ENCODE results near the gene NHSL2. TPM values are rescaled to one million over a fixed set of nuclear protein-coding genes. Genes with fewer than 3 reads are reported as not detected.

NHSL2 gene
- polyA plus RNA-seq, 3 donors, result 16.6 to 39.8 (median 22.8) TPM

DNA sequence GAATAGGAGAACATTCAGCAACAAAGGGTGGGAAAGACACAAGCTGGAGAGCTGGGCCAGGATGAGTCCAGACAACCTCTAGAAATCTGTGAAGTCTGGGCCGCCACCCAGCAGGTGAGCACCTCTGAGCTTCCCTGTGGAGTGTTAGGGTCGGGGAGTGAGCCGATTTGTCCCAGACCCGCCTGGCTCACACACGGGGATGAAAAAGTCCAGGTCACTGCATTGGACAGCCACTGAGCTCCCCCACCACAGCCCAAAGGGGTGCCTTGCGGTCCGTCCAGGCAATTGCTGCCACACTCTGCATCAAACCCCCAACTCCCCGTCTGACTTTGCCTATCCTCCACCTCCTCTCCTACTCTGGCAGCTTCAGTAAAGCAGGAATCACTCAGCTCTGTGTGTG is 38.7 kb downstream of the NHSL2 start:
- Histone ChIP-seq H3K9me3 (replicated peaks in 1 of 2; ENCODE audit: control insufficient read depth in 1 of 2, insufficient read depth in 1 of 2, low read length in 2 of 2) (no peaks in the 10 kb centered on the region), H3K36me3 (replicated peaks in 1 of 2; ENCODE audit: control insufficient read depth in 1 of 2, insufficient read depth in 2 of 2, low read length in 2 of 2) (no peaks in the 10 kb centered on the region), H3K9ac (ENCODE audit: insufficient read depth, low read length, poor library complexity, severe bottlenecking) (no peak overlapping the region), H4K20me1 (ENCODE audit: insufficient read depth, low read length) (no peaks in the 10 kb centered on the region), H3K79me2 (ENCODE audit: insufficient read depth, low read length) (no peaks in the 10 kb centered on the region), H2AFZ (ENCODE audit: insufficient read depth, low read depth, low read length, poor library complexity, severe bottlenecking) (no peak overlapping the region), H3K4me1 (ENCODE audit: control insufficient read depth in 1 of 2, insufficient read depth in 2 of 2, low read length in 2 of 2) (no peaks in the 10 kb centered on the region), H3K27me3 (ENCODE audit: control insufficient read depth in 2 of 2, insufficient read depth in 2 of 2, low read length in 2 of 2) (no peaks in the 10 kb centered on the region), H3K4me2 (replicated peaks; ENCODE audit: extremely low read depth, low read length, poor library complexity, severe bottlenecking) (no peak overlapping the region), H3K4me3 (replicated peaks in 1 of 3; ENCODE audit: low read depth in 2 of 3, low read length in 3 of 3) (no peak overlapping the region), H3K27ac (ENCODE audit: low read depth in 1 of 2, low read length in 2 of 2) (no peak overlapping the region)
- H3K4me1 Mint-ChIP-seq, result peaks cover 7% of the 10 kb centered on the region
- no peak overlapping the region for H3K4me3 Mint-ChIP-seq
- peaks cover 0 to 11% (median 6%) of the 10 kb centered on the region in 3 donors for H3K27me3 Mint-ChIP-seq (ENCODE audit: low read depth in 3 of 3)
- TF ChIP-seq, protein P1, sequence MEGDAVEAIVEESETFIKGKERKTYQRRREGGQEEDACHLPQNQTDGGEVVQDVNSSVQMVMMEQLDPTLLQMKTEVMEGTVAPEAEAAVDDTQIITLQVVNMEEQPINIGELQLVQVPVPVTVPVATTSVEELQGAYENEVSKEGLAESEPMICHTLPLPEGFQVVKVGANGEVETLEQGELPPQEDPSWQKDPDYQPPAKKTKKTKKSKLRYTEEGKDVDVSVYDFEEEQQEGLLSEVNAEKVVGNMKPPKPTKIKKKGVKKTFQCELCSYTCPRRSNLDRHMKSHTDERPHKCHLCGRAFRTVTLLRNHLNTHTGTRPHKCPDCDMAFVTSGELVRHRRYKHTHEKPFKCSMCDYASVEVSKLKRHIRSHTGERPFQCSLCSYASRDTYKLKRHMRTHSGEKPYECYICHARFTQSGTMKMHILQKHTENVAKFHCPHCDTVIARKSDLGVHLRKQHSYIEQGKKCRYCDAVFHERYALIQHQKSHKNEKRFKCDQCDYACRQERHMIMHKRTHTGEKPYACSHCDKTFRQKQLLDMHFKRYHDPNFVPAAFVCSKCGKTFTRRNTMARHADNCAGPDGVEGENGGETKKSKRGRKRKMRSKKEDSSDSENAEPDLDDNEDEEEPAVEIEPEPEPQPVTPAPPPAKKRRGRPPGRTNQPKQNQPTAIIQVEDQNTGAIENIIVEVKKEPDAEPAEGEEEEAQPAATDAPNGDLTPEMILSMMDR (IDR thresholded peaks at IDR 0.05), result no peak
- no peak for DNase-seq
- no peak overlapping the region for H3K27ac Mint-ChIP-seq
- intact Hi-C loops (cut with micrococcal nuclease), result no loop called here
- H3K9me3 Mint-ChIP-seq, result peaks cover 0 to 2% (median 0%) of the 10 kb centered on the region in 7 donors
- WGBS (ENCODE audit: insufficient coverage), result 90% methylated on average over 2 of the region's 8 CpGs
- no peaks in the 10 kb centered on the region for H3K36me3 Mint-ChIP-seq

GRCh38 chrX:71949844-71950445 is 39.3 kb downstream of the NHSL2 start:
- Histone ChIP-seq H3K4me1 (ENCODE audit: control insufficient read depth in 1 of 2, insufficient read depth in 2 of 2, low read length in 2 of 2) (no peaks in the 10 kb centered on the region), H3K4me3 (replicated peaks in 1 of 3; ENCODE audit: low read depth in 2 of 3, low read length in 3 of 3) (no peak overlapping the region), H3K27me3 (ENCODE audit: control insufficient read depth in 2 of 2, insufficient read depth in 2 of 2, low read length in 2 of 2) (no peaks in the 10 kb centered on the region), H3K36me3 (replicated peaks in 1 of 2; ENCODE audit: control insufficient read depth in 1 of 2, insufficient read depth in 2 of 2, low read length in 2 of 2) (no peaks in the 10 kb centered on the region), H3K79me2 (ENCODE audit: insufficient read depth, low read length) (no peaks in the 10 kb centered on the region), H2AFZ (ENCODE audit: insufficient read depth, low read depth, low read length, poor library complexity, severe bottlenecking) (no peak overlapping the region), H3K4me2 (replicated peaks; ENCODE audit: extremely low read depth, low read length, poor library complexity, severe bottlenecking) (no peak overlapping the region), H4K20me1 (ENCODE audit: insufficient read depth, low read length) (no peaks in the 10 kb centered on the region), H3K9me3 (replicated peaks in 1 of 2; ENCODE audit: control insufficient read depth in 1 of 2, insufficient read depth in 1 of 2, low read length in 2 of 2) (no peaks in the 10 kb centered on the region), H3K27ac (ENCODE audit: low read depth in 1 of 2, low read length in 2 of 2) (no peak overlapping the region), H3K9ac (ENCODE audit: insufficient read depth, low read length, poor library complexity, severe bottlenecking) (no peak overlapping the region)
- intact Hi-C loops (cut with micrococcal nuclease), result no loop called here
- no peak overlapping the region for H3K4me3 Mint-ChIP-seq
- TF ChIP-seq, protein P1 (IDR thresholded peaks at IDR 0.05), result no peak
- peaks cover 11% of the 10 kb centered on the region for H3K4me1 Mint-ChIP-seq
- no peak for DNase-seq
- no peak overlapping the region for H3K27ac Mint-ChIP-seq
- no peaks in the 10 kb centered on the region for H3K36me3 Mint-ChIP-seq
- peaks cover 0 to 2% (median 0%) of the 10 kb centered on the region in 7 donors for H3K9me3 Mint-ChIP-seq
- peaks cover 0 to 11% (median 6%) of the 10 kb centered on the region in 3 donors for H3K27me3 Mint-ChIP-seq (ENCODE audit: low read depth in 3 of 3)
- WGBS (ENCODE audit: insufficient coverage), result no CpG with 5 or more reads among the region's 10 CpGs
